GM19463 (cell line): ENCODE data around the gene DBP.

ENCODE experiments used
- ATAC-seq: cut with Tn5 transposase; IDR thresholded peaks from one replicate; pipeline ENCODE4 v1.9.1; 2021; ENCODE audit warnings: mild to moderate bottlenecking, moderate library complexity; ENCODE audit not compliant: unreplicated experiment

DBP gene

DNA sequence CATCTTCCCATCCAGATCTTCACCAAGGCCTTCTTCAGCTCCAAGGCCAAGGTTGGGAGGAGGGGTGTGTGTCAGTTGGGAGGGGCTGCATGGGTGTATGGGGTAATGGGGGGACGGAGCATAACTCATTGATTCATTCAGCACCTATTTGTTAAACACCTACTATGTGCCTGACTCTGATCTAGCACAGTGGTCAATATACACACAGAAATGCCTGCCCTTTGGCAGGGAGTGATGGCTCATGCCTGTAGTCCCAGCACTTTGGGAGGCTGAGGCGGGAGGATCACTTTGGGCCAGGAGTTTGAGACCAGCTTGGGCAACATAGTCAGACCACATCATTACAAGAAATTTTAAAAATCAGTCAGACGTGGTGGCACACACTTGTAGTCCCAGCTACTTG lies 49.8 kb downstream of the DBP start:
- no peak for ATAC-seq

DNA sequence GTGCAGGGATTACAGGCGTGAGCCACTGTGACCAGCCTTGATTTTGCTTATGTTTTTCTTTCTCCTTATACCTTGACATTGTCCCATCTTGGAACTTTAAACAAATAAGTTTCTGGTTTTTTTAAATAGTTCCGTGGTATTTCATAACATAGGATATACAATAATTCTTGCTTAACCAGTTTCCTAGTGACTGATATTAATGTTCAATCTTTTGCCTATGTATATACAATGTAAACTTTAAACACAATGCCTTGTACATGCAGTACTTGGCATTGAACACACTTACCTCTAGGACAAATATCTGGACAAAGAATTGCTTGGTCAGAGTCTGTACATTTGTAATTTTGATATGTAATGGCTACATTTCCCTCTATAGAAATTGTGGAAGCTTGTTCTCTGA lies 55.0 kb downstream of the DBP start:
- no peak for ATAC-seq
